Heart left ventricle (tissue), 16 donors: ENCODE results near the gene DDA1. TPM values are rescaled to one million over a fixed set of nuclear protein-coding genes. Genes with fewer than 3 reads are reported as not detected.
"Not testable (repeated sequence)": the region's sequence is repeated elsewhere in the genome, so short reads cannot be mapped to it uniquely, and the experiment has no call there.

ENCODE experiments used
- ATAC-seq, 4 donors: fragments of 200-7000 bp; cut with Tn5 transposase; one replicate each; pipeline ENCODE4 v1.9.1; 2020 to 2022; ENCODE audit warnings: moderate library complexity in 4 of 4, mild to moderate bottlenecking in 3 of 4, moderate number of reproducible peaks in 1 of 4
- DNase-seq, 5 donors: peaks; one replicate each; pipeline ENCODE4 v3.0.0-alpha.2; 2020
- H3K27ac ChIP-seq, 12 donors: fragments of 200-600 bp; sonication (generic) in 4 of 12; one replicate each; pipeline versions ENCODE4 v1.5.0 to v1.8.0; 2016 to 2022; ENCODE audit warnings: mild to moderate bottlenecking in 2 of 12
- H3K27me3 ChIP-seq, 9 donors: fragments of 200-600 bp; sonication (generic) in 2 of 9; one replicate each; pipeline versions ENCODE4 v1.5.1 to v1.8.0; 2016 to 2022; ENCODE audit warnings: mild to moderate bottlenecking in 3 of 9
- H3K36me3 ChIP-seq, 9 donors: fragments of 200-600 bp; sonication (generic) in 2 of 9; one replicate each; pipeline versions ENCODE4 v1.5.0 to v1.8.0; 2018 to 2022; ENCODE audit warnings: mild to moderate bottlenecking in 2 of 9
- H3K4me1 ChIP-seq, 12 donors: fragments of 200-600 bp; sonication (generic) in 4 of 12; one replicate each; pipeline versions ENCODE4 v1.5.0 to v1.8.0; 2016 to 2022; ENCODE audit warnings: mild to moderate bottlenecking in 3 of 12
- H3K4me3 ChIP-seq, 12 donors: fragments of 200-600 bp; sonication (generic) in 4 of 12; one replicate each; pipeline versions ENCODE4 v1.5.0 to v1.8.0; 2017 to 2022; ENCODE audit warnings: mild to moderate bottlenecking in 9 of 12, moderate library complexity in 4 of 12
- H3K9me3 ChIP-seq, 12 donors: fragments of 200-600 bp; sonication (generic) in 4 of 12; one replicate each; pipeline versions ENCODE4 v1.5.0 to v1.8.0; 2016 to 2022; ENCODE audit warnings: mild to moderate bottlenecking in 1 of 12
- CTCF ChIP-seq, 12 donors: fragments of 200-600 bp; sonication (generic) in 4 of 12; IDR thresholded peaks; one replicate each; pipeline versions ENCODE4 v1.5.0 to v1.8.0; 2018 to 2022; ENCODE audit warnings: antibody characterized with exemption in 12 of 12, mild to moderate bottlenecking in 5 of 12
- POLR2A ChIP-seq, 2 donors: fragments of 450-650 bp; IDR thresholded peaks; one replicate each; pipeline ENCODE4 v1.6.1; 2017; ENCODE audit warnings: antibody characterized with exemption in 2 of 2, mild to moderate bottlenecking in 2 of 2, moderate library complexity in 2 of 2
- WGBS, 4 donors: extraction: QIAGEN DNeasy Blood & Tissue Kit in 2 of 4; methylation state at CpG; one replicate each; pipeline versions ENCODE4 v1.1.5 to v1.1.7; 2013 to 2018; 5-methylcytosine and 5-hydroxymethylcytosine counted together
- intact Hi-C, 10 donors: fragments of 100-400 bp; cut with DNase I; formaldehyde crosslinking; loops; one replicate each; pipeline versions ENCODE4 v1.11.1 to v1.14.2; 2022
- polyA plus RNA-seq, 2 donors: library from polyadenylated mRNA; stranded (reverse); fragments of 200-250 nt; gene quantifications; one replicate each; pipeline ENCODE4 v1.2.3, GENCODE V29; 2013
- total RNA-seq, 9 donors: library from RNA; depleted of rRNA in 2 of 9; stranded (reverse); fragments of >200 nt in 2 of 9; fragmentation: NEBNext Ultra II Directional in 3 of 9; extraction: Animal tissue kit (Norgen Biotek cat#: 25700) in 3 of 9; gene quantifications; one replicate each; pipeline versions ENCODE4 v1.1.0 to v1.2.4, GENCODE V29; 2016 to 2023
- donor health status: ischemic (EF 13 %, LVEDD 7.1; RV severe dilation, severe dysfunction).
- donor health status: healthy with polysubstance abuse.
- donor health status: DM: no; HTN: yes; CAD: no.
- donor health status: DM: no; HTN: no; CAD: no.
- donor health status: ischemic (EF 25% LVEDD 6.9; RV normal size, moderate dysfunction).
- donor health status: ischemic (EF 25% LVEDD 5.7; RV mildly dilated, moderate dysfunction).
- donor health status: healthy.
- donor health status: DM: yes; HTN: yes; CAD: no.
- donor health status: ischemic (EF 35%, LVEDD 5.7; RV mildly dilated, moderate dysfunction).
- donor health status: nonischemic (EF 11% LVEDD 7.7; RV severe dilation, severe dysfunction).
- donor health status: DM: yes; HTN: yes; CAD: no.
- donor health status: PGD.
- donor health status: ischemic (EF 29% LVEDD 5.4; RV normal size, mild dysfunction).
- donor health status: nonischemic (EF 23%, LVEDD 6.1; RV moderate dilation, normal function).

DDA1 gene
- total and polyA plus RNA-seq, 11 donors, result 13.9 to 84.6 (median 36.5) TPM

- H3K9me3 ChIP-seq, result no peaks in the 10 kb centered on the region
- H3K4me3 ChIP-seq, result no peak overlapping the region
- intact Hi-C loops, result loop anchor here in 1 of 10 donors (2.0 to 10.0 kb wide), 3 partner anchors 51 to 191 kb away; partner anchors contain the start of genes GTPBP3, HAUS8, MYO9B and USE1
- H3K36me3 ChIP-seq, result peaks cover 0 to 28% (median 20%) of the 10 kb centered on the region in 9 donors
- H3K27me3 ChIP-seq, result no peaks in the 10 kb centered on the region
- WGBS, 4 donors, result 92 to 95% (median 94%) methylated on average over 7 of the region's 7 CpGs
- H3K27ac ChIP-seq, result peak overlapping the region in 7 of 12 donors; percentile 23 to 96 (median 81)
- ATAC-seq (no peak), DNase-seq (no peak)
- H3K4me1 ChIP-seq, result peaks cover 0 to 23% (median 15%) of the 10 kb centered on the region in 12 donors
- TF ChIP-seq CTCF (IDR thresholded peaks at IDR 0.05) (no peak), POLR2A (IDR thresholded peaks at IDR 0.05) (no peak)
Measured at GRCh38 chr19:17266026-17266425, 43.3 kb upstream of the DDA1 start.

- H3K4me1 ChIP-seq, result peaks cover 0 to 23% (median 15%) of the 10 kb centered on the region in 12 donors
- ATAC-seq, result no peak
- no peaks in the 10 kb centered on the region for H3K27me3 ChIP-seq
- H3K36me3 ChIP-seq, result peaks cover 0 to 33% (median 26%) of the 10 kb centered on the region in 9 donors
- H3K27ac ChIP-seq, result peak overlapping the region in 10 of 12 donors; percentile 8 to 96 (median 69)
- intact Hi-C loops, result loop anchor here in 1 of 10 donors (2.0 to 10.0 kb wide), 3 partner anchors 52 to 192 kb away; partner anchors contain the start of genes GTPBP3, HAUS8, MYO9B and USE1
- no peaks in the 10 kb centered on the region for H3K9me3 ChIP-seq
- DNase-seq, result no peak
- TF ChIP-seq CTCF (IDR thresholded peaks at IDR 0.05) (no peak), POLR2A (IDR thresholded peaks at IDR 0.05) (no peak)
- peak overlapping the region in 4 of 12 donors; percentile 22 to 96 (median 86) for H3K4me3 ChIP-seq
- 73 to 80% (median 77%) methylated on average over 12 of the region's 12 CpGs for WGBS, 4 donors
Measured at GRCh38 chr19:17266589-17266974, 42.8 kb upstream of the DDA1 start.

GRCh38 chr19:17266975-17267788, 42.2 kb upstream of the DDA1 start, which contains the start of gene BABAM1:
TSS of gene BABAM1 (plus strand) at chr19:17267443. CDS start at chr19:17268807, 1,364 bp downstream.
- ATAC-seq, result peak; percentile 96 to 98 (median 97)
- Histone ChIP-seq H3K4me3 (peak within 1 kb of the TSS; percentile 58 to 96 (median 80)), H3K4me1 (peaks cover 0 to 23% (median 15%) of the 10 kb centered on the region in 12 donors), H3K27me3 (no peaks in the 10 kb centered on the region), H3K9me3 (no peaks in the 10 kb centered on the region), H3K36me3 (peaks cover 0 to 37% (median 32%) of the 10 kb centered on the region in 9 donors), H3K27ac (peak within 1 kb of the TSS in 11 of 12 donors; percentile 62 to 96 (median 76))
- TF ChIP-seq POLR2A (IDR thresholded peaks at IDR 0.05), result peak in 1 of 2 donors; percentile 46
- TF ChIP-seq CTCF (IDR thresholded peaks at IDR 0.05), result no peak
- intact Hi-C loops, result loop anchor here in 1 of 10 donors (2.0 to 10.0 kb wide), 3 partner anchors 52 to 192 kb away; partner anchors contain the start of genes GTPBP3, HAUS8, MYO9B and USE1
- DNase-seq, result peak; percentile 94 to 98 (median 97)
- WGBS, 4 donors, result 0 to 1% (median 0%) methylated on average over 26 to 27 of the region's 27 CpGs

- Histone ChIP-seq H3K4me1 (peaks cover 0 to 23% (median 12%) of the 10 kb centered on the region in 12 donors), H3K4me3 (no peak overlapping the region), H3K27ac (no peak overlapping the region), H3K36me3 (peaks cover 0 to 51% (median 45%) of the 10 kb centered on the region in 9 donors), H3K9me3 (no peaks in the 10 kb centered on the region), H3K27me3 (no peaks in the 10 kb centered on the region)
- ATAC-seq (no peak), DNase-seq (no peak)
- 94 to 96% (median 95%) methylated on average over 13 of the region's 13 CpGs for WGBS, 4 donors
- intact Hi-C loops, result loop anchor here in 1 of 10 donors (10.0 kb wide), 1 partner anchor 194 kb away; the partner anchor contains the start of genes HAUS8 and MYO9B
- TF ChIP-seq POLR2A (IDR thresholded peaks at IDR 0.05) (no peak), CTCF (IDR thresholded peaks at IDR 0.05) (no peak)
Measured at GRCh38 chr19:17268754-17269153, 40.6 kb upstream of the DDA1 start.

- not testable (repeated sequence) for H3K27me3 ChIP-seq, H3K27ac ChIP-seq, ATAC-seq, H3K9me3 ChIP-seq, H3K4me3 ChIP-seq, DNase-seq, H3K4me1 ChIP-seq
- WGBS, 4 donors, result 93 to 98% (median 96%) methylated on average over 3 of the region's 3 CpGs
- intact Hi-C loops, result loop anchor here in 2 of 10 donors (5.0 to 10.0 kb wide), 2 partner anchors 68 to 70 kb away; no protein-coding TSS in a partner anchor
- peaks cover 0 to 92% (median 83%) of the 10 kb centered on the region in 9 donors for H3K36me3 ChIP-seq
Measured at GRCh38 chr19:17274892-17275291, 34.5 kb upstream of the DDA1 start.
